Activated CD4-positive, alpha-beta T cell treated with anti-CD3 and anti-CD28 coated beads, Interleukin-2, amount 10 ng/mL, durations not matched to agents 24 days and 14 days (primary cell): Measurements from ENCODE around the gene DOLPP1. TPM values are rescaled to one million over a fixed set of nuclear protein-coding genes. Genes with fewer than 3 reads are reported as not detected.

Experiments used
- DNase-seq: peaks from one replicate; pipeline ENCODE4 v3.0.0; 2022
- H3K27ac Mint-ChIP-seq: one replicate; pipeline ENCODE4 v1.8.0; 2022; ENCODE audit warnings: mild to moderate bottlenecking, mixed read lengths
- H3K27me3 Mint-ChIP-seq: one replicate; pipeline ENCODE4 v1.8.0; 2022; ENCODE audit warnings: mixed read lengths
- H3K36me3 Mint-ChIP-seq: one replicate; pipeline ENCODE4 v1.8.0; 2022; ENCODE audit warnings: low read depth, mild to moderate bottlenecking, mixed read lengths
- H3K4me1 Mint-ChIP-seq: one replicate; pipeline ENCODE4 v1.8.0; 2021; ENCODE audit warnings: mixed read lengths
- H3K4me3 Mint-ChIP-seq: one replicate; pipeline ENCODE4 v1.8.0; 2022; ENCODE audit warnings: mild to moderate bottlenecking, moderate library complexity, mixed read lengths
- H3K9me3 Mint-ChIP-seq: one replicate; pipeline ENCODE4 v1.8.0; 2021; ENCODE audit warnings: mixed read lengths
- intact Hi-C: fragments of 100-400 bp; cut with micrococcal nuclease; formaldehyde crosslinking; loops from one replicate; pipeline ENCODE4 v1.15.1; 2023
- total RNA-seq: library from RNA; stranded (reverse); gene quantifications from 2 replicates; pipeline ENCODE4 v1.2.3, GENCODE V29; 2022

The DOLPP1 gene
- total RNA-seq, 1 donor from 2014 or later, result 24.8 TPM

- H3K9me3 Mint-ChIP-seq, result no peaks in the 10 kb centered on the region
- H3K27ac Mint-ChIP-seq, result no peak overlapping the region
- DNase-seq, result no peak
- H3K27me3 Mint-ChIP-seq, result no peaks in the 10 kb centered on the region
- H3K4me1 Mint-ChIP-seq, result no peaks in the 10 kb centered on the region
- peaks cover 17% of the 10 kb centered on the region for H3K36me3 Mint-ChIP-seq
- intact Hi-C loops, result no loop called here
- H3K4me3 Mint-ChIP-seq, result no peak overlapping the region
Observed at GRCh38 chr9:129053020-129053419, 27.9 kb upstream of the DOLPP1 start.

- Mint-ChIP-seq H3K4me3 (no peak overlapping the region), H3K27ac (no peak overlapping the region), H3K36me3 (peaks cover 10% of the 10 kb centered on the region), H3K27me3 (no peaks in the 10 kb centered on the region), H3K4me1 (no peaks in the 10 kb centered on the region), H3K9me3 (no peaks in the 10 kb centered on the region)
- intact Hi-C loops, result no loop called here
- no peak for DNase-seq
Observed at GRCh38 chr9:129054163-129054851, 26.6 kb upstream of the DOLPP1 start.

- Mint-ChIP-seq H3K4me3 (no peak overlapping the region), H3K9me3 (no peaks in the 10 kb centered on the region), H3K27me3 (no peaks in the 10 kb centered on the region), H3K36me3 (peaks cover 15% of the 10 kb centered on the region), H3K27ac (no peak overlapping the region), H3K4me1 (no peaks in the 10 kb centered on the region)
- no peak for DNase-seq
- intact Hi-C loops, result no loop called here
Observed at GRCh38 chr9:129058965-129059795, 21.7 kb upstream of the DOLPP1 start.

- Mint-ChIP-seq H3K4me3 (no peak overlapping the region), H3K36me3 (peaks cover 12% of the 10 kb centered on the region), H3K9me3 (no peaks in the 10 kb centered on the region), H3K27ac (no peak overlapping the region), H3K4me1 (no peaks in the 10 kb centered on the region), H3K27me3 (no peaks in the 10 kb centered on the region)
- intact Hi-C loops, result no loop called here
- DNase-seq, result no peak
Observed at GRCh38 chr9:129059796-129060785, 20.8 kb upstream of the DOLPP1 start.

GRCh38 chr9:129060991-129061390 is 19.9 kb upstream of the DOLPP1 start:
- peaks cover 16% of the 10 kb centered on the region for H3K36me3 Mint-ChIP-seq
- H3K4me3 Mint-ChIP-seq, result no peak overlapping the region
- no peaks in the 10 kb centered on the region for H3K27me3 Mint-ChIP-seq
- DNase-seq, result no peak
- no peak overlapping the region for H3K27ac Mint-ChIP-seq
- H3K4me1 Mint-ChIP-seq, result no peaks in the 10 kb centered on the region
- intact Hi-C loops, result no loop called here
- no peaks in the 10 kb centered on the region for H3K9me3 Mint-ChIP-seq

GRCh38 chr9:129063061-129063460 is 17.9 kb upstream of the DOLPP1 start:
- H3K4me1 Mint-ChIP-seq, result no peaks in the 10 kb centered on the region
- no peaks in the 10 kb centered on the region for H3K27me3 Mint-ChIP-seq
- peaks cover 10% of the 10 kb centered on the region for H3K36me3 Mint-ChIP-seq
- no peak overlapping the region for H3K27ac Mint-ChIP-seq
- DNase-seq, result no peak
- no peaks in the 10 kb centered on the region for H3K9me3 Mint-ChIP-seq
- no peak overlapping the region for H3K4me3 Mint-ChIP-seq
- intact Hi-C loops, result no loop called here

- no peak overlapping the region for H3K4me3 Mint-ChIP-seq
- DNase-seq, result no peak
- H3K27ac Mint-ChIP-seq, result no peak overlapping the region
- no peaks in the 10 kb centered on the region for H3K9me3 Mint-ChIP-seq
- intact Hi-C loops, result no loop called here
- H3K27me3 Mint-ChIP-seq, result no peaks in the 10 kb centered on the region
- H3K36me3 Mint-ChIP-seq, result peaks cover 10% of the 10 kb centered on the region
- peaks cover 9% of the 10 kb centered on the region for H3K4me1 Mint-ChIP-seq
Observed at GRCh38 chr9:129064499-129064908, 16.4 kb upstream of the DOLPP1 start.

GRCh38 chr9:129068110-129068509 is 12.8 kb upstream of the DOLPP1 start:
- peaks cover 16% of the 10 kb centered on the region for H3K4me1 Mint-ChIP-seq
- no peaks in the 10 kb centered on the region for H3K9me3 Mint-ChIP-seq
- peaks cover 7% of the 10 kb centered on the region for H3K36me3 Mint-ChIP-seq
- H3K4me3 Mint-ChIP-seq, result peak overlapping the region; percentile 13
- intact Hi-C loops, result no loop called here
- DNase-seq, result no peak
- peak overlapping the region; percentile 82 for H3K27ac Mint-ChIP-seq
- no peaks in the 10 kb centered on the region for H3K27me3 Mint-ChIP-seq

- Mint-ChIP-seq H3K4me1 (peaks cover 21% of the 10 kb centered on the region), H3K27ac (peak overlapping the region; percentile 82), H3K4me3 (peak overlapping the region; percentile 13), H3K9me3 (no peaks in the 10 kb centered on the region), H3K27me3 (no peaks in the 10 kb centered on the region), H3K36me3 (peaks cover 5% of the 10 kb centered on the region)
- DNase-seq, result peak; percentile 86
- intact Hi-C loops, result no loop called here
Observed at GRCh38 chr9:129068990-129069861, 11.7 kb upstream of the DOLPP1 start.

- intact Hi-C loops, result no loop called here
- DNase-seq, result no peak
- Mint-ChIP-seq H3K27me3 (no peaks in the 10 kb centered on the region), H3K4me1 (peaks cover 21% of the 10 kb centered on the region), H3K9me3 (no peaks in the 10 kb centered on the region), H3K27ac (peak overlapping the region; percentile 82), H3K4me3 (no peak overlapping the region), H3K36me3 (peaks cover 5% of the 10 kb centered on the region)
Observed at GRCh38 chr9:129069862-129070641, 10.9 kb upstream of the DOLPP1 start.

GRCh38 chr9:129070696-129071525 is 10.0 kb upstream of the DOLPP1 start:
- H3K27me3 Mint-ChIP-seq, result no peaks in the 10 kb centered on the region
- no peak overlapping the region for H3K27ac Mint-ChIP-seq
- no peak overlapping the region for H3K4me3 Mint-ChIP-seq
- no peaks in the 10 kb centered on the region for H3K9me3 Mint-ChIP-seq
- H3K4me1 Mint-ChIP-seq, result peaks cover 21% of the 10 kb centered on the region
- no peaks in the 10 kb centered on the region for H3K36me3 Mint-ChIP-seq
- DNase-seq, result no peak
- intact Hi-C loops, result no loop called here
